Measurements from ENCODE around the gene TMEM151A. TPM values are rescaled to one million over a fixed set of nuclear protein-coding genes. Genes with fewer than 3 reads are reported as not detected.

The TMEM151A gene
- total RNA-seq, 2 donors from 2014 or later: 0.37 to 0.47 TPM

- Histone ChIP-seq H3K27me3 (no peaks in the 10 kb centered on the region), H3K9ac (ENCODE audit: low read depth in 2 of 2, low read length in 2 of 2) (no peak overlapping the region), H3K9me3 (no peaks in the 10 kb centered on the region), H3K36me3 (no peaks in the 10 kb centered on the region), H3K27ac (no peak overlapping the region), H3K4me3 (no peak overlapping the region), H3K4me1 (peaks cover 2% of the 10 kb centered on the region)
- intact Hi-C loops (cut with DNase I): no loop called here
- TF ChIP-seq CTCF (IDR thresholded peaks at IDR 0.05): no peak
- no peak for DNase-seq
Measured at GRCh38 chr11:66321606-66322005, 29.9 kb downstream of the TMEM151A start.

- Histone ChIP-seq H3K27me3 (no peaks in the 10 kb centered on the region), H3K9me3 (no peaks in the 10 kb centered on the region), H3K4me1 (peaks cover 7% of the 10 kb centered on the region), H3K9ac (ENCODE audit: low read depth in 2 of 2, low read length in 2 of 2) (no peak overlapping the region), H3K36me3 (no peaks in the 10 kb centered on the region), H3K4me3 (no peak overlapping the region), H3K27ac (no peak overlapping the region)
- intact Hi-C loops (cut with DNase I): no loop called here
- DNase-seq: no peak
- no peak for TF ChIP-seq CTCF (IDR thresholded peaks at IDR 0.05)
Measured at GRCh38 chr11:66322732-66323427, 31.2 kb downstream of the TMEM151A start.

GRCh38 chr11:66323684-66324083 is 32.0 kb downstream of the TMEM151A start:
- Histone ChIP-seq H3K4me1 (peaks cover 14% of the 10 kb centered on the region), H3K27ac (no peak overlapping the region), H3K4me3 (no peak overlapping the region), H3K9ac (ENCODE audit: low read depth in 2 of 2, low read length in 2 of 2) (no peak overlapping the region), H3K36me3 (no peaks in the 10 kb centered on the region), H3K27me3 (no peaks in the 10 kb centered on the region), H3K9me3 (no peaks in the 10 kb centered on the region)
- no peak for DNase-seq
- no peak for TF ChIP-seq CTCF (IDR thresholded peaks at IDR 0.05)
- intact Hi-C loops (cut with DNase I): no loop called here

- Histone ChIP-seq H3K4me1 (peaks cover 14% of the 10 kb centered on the region), H3K27ac (no peak overlapping the region), H3K36me3 (no peaks in the 10 kb centered on the region), H3K9ac (ENCODE audit: low read depth in 2 of 2, low read length in 2 of 2) (no peak overlapping the region), H3K9me3 (no peaks in the 10 kb centered on the region), H3K4me3 (no peak overlapping the region), H3K27me3 (no peaks in the 10 kb centered on the region)
- TF ChIP-seq CTCF (IDR thresholded peaks at IDR 0.05): no peak
- intact Hi-C loops (cut with DNase I): loop anchor here (5.0 kb wide), 1 partner anchor 63 kb away; no protein-coding TSS in a partner anchor
- DNase-seq: no peak
Measured at GRCh38 chr11:66324664-66325063, 33.0 kb downstream of the TMEM151A start.

GRCh38 chr11:66325263-66325671 is 33.6 kb downstream of the TMEM151A start:
- H3K36me3 ChIP-seq: no peaks in the 10 kb centered on the region
- no peak for DNase-seq
- no peaks in the 10 kb centered on the region for H3K27me3 ChIP-seq
- peaks cover 14% of the 10 kb centered on the region for H3K4me1 ChIP-seq
- no peak overlapping the region for H3K4me3 ChIP-seq
- intact Hi-C loops (cut with DNase I): loop anchor here (5.0 kb wide), 1 partner anchor 62 kb away; no protein-coding TSS in a partner anchor
- no peak overlapping the region for H3K9ac ChIP-seq (ENCODE audit: low read depth in 2 of 2, low read length in 2 of 2)
- H3K9me3 ChIP-seq: no peaks in the 10 kb centered on the region
- H3K27ac ChIP-seq: no peak overlapping the region
- no peak for TF ChIP-seq CTCF (IDR thresholded peaks at IDR 0.05)

Measured in colonic mucosa (tissue), 4 donors.